ENCODE data around the gene GRAMD4.

The GRAMD4 gene

DNA sequence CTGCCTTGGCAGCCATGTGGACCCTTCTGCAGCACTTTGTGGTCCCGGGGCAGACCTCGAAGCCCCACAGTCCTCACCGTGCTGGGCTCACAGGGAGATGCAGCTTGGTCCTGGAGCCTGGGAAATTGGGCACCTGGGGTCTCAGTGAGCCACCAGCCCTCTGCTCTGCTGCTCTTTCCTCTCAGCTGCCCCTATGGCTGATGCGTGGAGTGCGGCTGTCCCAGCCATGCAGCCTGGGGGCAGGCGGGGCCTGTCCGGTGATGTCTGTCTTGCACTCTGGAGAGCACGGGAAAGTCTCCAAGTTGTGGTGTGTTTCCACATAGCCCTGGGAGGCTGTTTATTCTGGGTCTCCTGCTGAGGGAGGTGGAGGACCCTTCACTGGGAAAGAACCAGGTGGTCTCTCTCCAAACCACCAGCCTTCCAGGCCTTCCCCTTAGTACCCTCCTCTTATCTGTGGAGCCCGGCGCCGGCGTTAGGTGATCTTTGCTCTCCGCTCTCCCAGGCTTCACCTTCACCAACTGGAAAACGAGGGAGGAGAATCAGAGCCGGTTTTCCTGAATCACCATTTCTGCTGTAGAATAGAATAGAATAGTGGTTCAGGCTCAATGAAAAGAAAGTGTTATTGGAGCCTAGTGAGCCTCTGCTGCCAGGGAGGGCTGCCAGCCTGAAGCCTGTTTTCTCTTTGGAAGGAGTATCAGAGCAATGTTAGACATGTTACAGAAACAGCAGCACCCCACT, 41.2 kb upstream of the GRAMD4 start:
- no peak for DNase-seq (ENCODE audit: low spot score)
- in situ Hi-C loops (cut with MboI; ENCODE audit: low pct_unique_long_range_greater_than_20kb, low sequenced_read_pairs, unreplicated experiment) = no loop called here
- TF ChIP-seq CTCF (IDR thresholded peaks at IDR 0.05; ENCODE audit: extremely low read depth, insufficient read depth, missing control alignments) = no peak

GRCh38 chr22:46579751-46580449, 40.3 kb upstream of the GRAMD4 start:
- in situ Hi-C loops (cut with MboI; ENCODE audit: low pct_unique_long_range_greater_than_20kb, low sequenced_read_pairs, unreplicated experiment) = no loop called here
- DNase-seq (ENCODE audit: low spot score) = no peak
- TF ChIP-seq CTCF (IDR thresholded peaks at IDR 0.05; ENCODE audit: extremely low read depth, insufficient read depth, missing control alignments) = no peak

DNA sequence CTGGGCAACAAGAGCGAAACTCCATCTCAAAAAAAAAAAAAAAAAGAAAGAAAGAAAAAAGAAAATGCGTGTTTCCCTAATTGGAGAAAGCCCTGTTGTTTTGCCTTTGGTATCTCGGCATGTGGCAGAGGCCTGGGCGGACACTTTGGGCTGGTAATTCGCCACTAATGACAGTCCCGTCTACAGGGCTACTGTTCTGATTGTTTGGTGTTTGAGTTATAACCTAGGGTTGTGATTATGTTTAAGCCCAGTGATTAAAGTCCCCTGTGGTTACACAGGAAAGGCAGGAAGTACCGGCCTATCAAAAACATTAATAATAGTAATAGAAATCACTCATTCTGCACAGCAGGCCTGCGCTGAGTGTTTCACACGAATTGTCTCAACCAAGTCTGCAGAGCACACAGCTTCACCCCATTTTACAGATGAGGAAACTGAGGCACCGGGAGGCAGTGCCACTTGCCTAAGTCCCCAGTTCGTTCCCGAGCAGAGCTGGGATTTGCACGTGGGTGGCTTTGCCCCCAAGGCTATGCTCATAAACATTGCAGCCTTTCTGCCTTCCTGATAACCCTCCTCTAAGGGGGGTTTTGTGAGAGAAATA, 39.1 kb upstream of the GRAMD4 start:
- in situ Hi-C loops (cut with MboI; ENCODE audit: low pct_unique_long_range_greater_than_20kb, low sequenced_read_pairs, unreplicated experiment) = no loop called here
- no peak for DNase-seq (ENCODE audit: low spot score)
- TF ChIP-seq CTCF (IDR thresholded peaks at IDR 0.05; ENCODE audit: extremely low read depth, insufficient read depth, missing control alignments) = no peak

GRCh38 chr22:46581538-46582244, 38.5 kb upstream of the GRAMD4 start:
- TF ChIP-seq CTCF (IDR thresholded peaks at IDR 0.05; ENCODE audit: extremely low read depth, insufficient read depth, missing control alignments) = no peak
- no peak for DNase-seq (ENCODE audit: low spot score)
- in situ Hi-C loops (cut with MboI; ENCODE audit: low pct_unique_long_range_greater_than_20kb, low sequenced_read_pairs, unreplicated experiment) = no loop called here

DNA sequence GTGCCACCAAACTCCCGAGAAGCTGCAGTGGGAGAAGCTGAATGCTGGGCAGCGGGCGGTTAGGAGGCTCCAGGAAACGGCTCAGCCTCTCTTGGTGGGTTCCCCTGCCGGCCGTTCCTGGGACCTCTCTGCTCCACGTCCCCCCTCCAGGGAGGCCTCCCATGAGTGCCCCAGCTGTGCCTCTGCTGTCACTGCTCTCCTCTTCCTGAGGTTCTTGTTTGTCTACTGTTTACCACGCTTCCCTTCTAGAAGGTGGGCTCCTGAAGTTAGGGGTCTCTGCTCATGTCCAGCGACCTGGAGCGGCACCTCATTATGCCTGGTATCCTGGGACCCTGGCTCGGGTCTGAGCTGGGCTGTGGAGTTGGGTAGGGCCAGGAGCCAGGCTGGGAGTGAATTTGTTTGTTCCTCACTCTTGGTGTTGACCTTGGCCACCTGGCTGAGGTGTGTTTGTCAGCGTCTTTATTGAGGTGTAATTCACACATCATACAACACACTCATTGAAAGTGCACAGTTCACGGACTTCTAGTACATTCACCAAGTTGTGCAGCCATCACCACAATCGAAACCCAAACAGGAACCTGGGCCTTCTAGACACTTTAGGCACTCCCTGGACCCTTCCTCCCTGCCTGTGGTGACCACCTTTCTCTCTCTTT, 37.8 kb upstream of the GRAMD4 start:
- DNase-seq (ENCODE audit: low spot score) = no peak
- TF ChIP-seq CTCF (IDR thresholded peaks at IDR 0.05; ENCODE audit: extremely low read depth, insufficient read depth, missing control alignments) = no peak
- in situ Hi-C loops (cut with MboI; ENCODE audit: low pct_unique_long_range_greater_than_20kb, low sequenced_read_pairs, unreplicated experiment) = no loop called here

- no peak for DNase-seq (ENCODE audit: low spot score)
- in situ Hi-C loops (cut with MboI; ENCODE audit: low pct_unique_long_range_greater_than_20kb, low sequenced_read_pairs, unreplicated experiment) = no loop called here
- no peak for TF ChIP-seq CTCF (IDR thresholded peaks at IDR 0.05; ENCODE audit: extremely low read depth, insufficient read depth, missing control alignments)
Measured at GRCh38 chr22:46583571-46583970, 36.6 kb upstream of the GRAMD4 start.

Measured in GM13977 (cell line).